T-helper 2 cell treated with Interferon-gamma antibody and Interleukin-4, amounts not matched to agents 100 ng/mL and 5 ng/mL, for 36 hours (primary cell): Measurements from ENCODE around the gene CPSF4. TPM values are rescaled to one million over a fixed set of nuclear protein-coding genes. Genes with fewer than 3 reads are reported as not detected.

Experiments used
- intact Hi-C: fragments of 100-400 bp; cut with micrococcal nuclease; formaldehyde crosslinking; loops from one replicate; pipeline ENCODE4 v1.15.1; 2023
- total RNA-seq: library from RNA; stranded (reverse); gene quantifications from 2 replicates; pipeline ENCODE4 v1.2.3, GENCODE V29; 2022

CPSF4 gene
- total RNA-seq, 1 donor from 2014 or later, result 69.2 TPM

DNA sequence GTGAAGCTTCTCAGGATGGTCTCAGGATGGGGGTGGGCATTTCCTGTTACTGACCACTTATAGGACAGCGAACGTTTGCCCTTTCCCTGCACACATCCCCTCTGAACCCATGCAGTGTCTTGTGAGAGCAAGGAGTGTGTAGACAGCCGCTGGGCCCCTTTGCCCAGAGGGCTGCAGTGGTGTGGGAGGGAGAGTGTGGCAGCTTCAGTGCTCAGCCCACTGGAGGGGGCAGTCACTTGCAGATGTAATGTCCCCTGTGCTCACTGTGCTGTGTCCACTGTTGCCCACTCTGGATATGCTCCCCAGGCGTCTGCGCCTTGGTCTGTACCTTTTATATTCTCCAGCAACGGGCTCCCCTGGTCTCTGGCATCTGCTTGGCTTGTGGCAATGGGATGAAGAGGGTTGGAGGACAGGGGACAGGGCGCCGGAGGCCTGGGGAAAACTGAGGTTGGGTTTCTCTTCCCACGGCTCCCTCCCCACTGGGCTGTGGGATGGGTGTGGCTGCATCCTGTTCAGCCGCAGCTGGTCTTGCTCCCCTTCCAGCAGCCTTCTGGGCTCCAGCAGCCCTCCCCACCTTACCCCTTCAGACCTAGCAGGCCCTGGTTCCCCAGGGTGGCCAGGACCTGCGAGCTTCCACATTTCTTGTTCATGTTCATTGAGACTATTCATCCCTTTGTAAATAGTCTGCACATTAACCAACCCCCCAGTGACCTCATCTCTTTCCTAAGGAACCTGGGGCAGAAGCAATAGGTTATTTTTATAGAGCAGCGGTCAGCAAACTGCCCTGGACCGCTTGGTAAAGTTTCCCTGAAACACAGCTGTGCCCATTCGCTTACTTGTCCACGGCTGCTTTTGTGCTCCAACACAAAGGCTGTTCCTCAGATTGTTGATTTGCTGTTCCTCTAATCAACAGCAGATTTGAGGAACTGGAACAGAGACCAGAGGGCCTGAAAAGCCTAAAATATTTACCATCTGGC lies 40.0 kb downstream of the CPSF4 start:
- intact Hi-C loops, result no loop called here

DNA sequence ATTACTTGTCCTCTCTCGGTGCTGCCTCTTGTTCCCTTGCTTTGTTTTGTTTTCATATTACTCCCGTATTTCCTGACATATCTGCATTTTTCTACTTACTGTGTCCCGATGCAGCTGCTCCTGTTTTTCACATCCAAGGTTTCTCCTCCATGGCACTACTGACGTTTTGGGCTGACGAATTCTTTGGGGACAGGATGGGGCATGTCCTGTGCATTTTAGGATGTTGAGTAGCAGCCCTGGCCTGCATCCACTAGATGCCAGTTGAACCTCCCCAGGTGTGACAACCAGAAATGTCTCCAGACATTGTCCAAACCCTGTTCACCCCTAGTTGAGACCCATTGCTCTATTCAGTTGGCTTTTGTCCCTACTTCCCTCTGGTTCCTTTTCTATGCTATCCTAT lies 46.4 kb downstream of the CPSF4 start:
- intact Hi-C loops, result no loop called here

- intact Hi-C loops, result no loop called here
Observed at GRCh38 chr7:99489235-99489634, 50.5 kb downstream of the CPSF4 start.

GRCh38 chr7:99490878-99491277 lies 52.1 kb downstream of the CPSF4 start:
- intact Hi-C loops, result no loop called here

DNA sequence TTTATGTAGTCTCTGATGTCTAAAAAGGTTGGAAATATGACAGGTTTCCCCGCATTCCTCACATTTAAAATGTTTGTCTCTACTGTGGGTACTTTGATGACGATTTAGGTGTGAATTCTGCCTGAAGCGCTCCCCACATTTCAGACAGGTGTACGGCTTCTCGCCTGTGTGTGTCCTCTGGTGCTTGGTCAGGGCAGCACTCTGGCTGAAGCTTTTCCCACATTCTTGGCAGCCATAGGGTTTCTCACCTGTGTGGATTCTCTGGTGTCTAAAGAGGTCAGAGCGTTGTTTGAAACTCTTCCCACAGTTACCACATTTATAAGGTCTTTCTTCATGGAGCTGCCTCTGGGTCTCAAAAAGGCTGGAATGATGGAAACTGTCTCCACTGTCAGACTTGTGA lies 55.1 kb downstream of the CPSF4 start:
- intact Hi-C loops, result no loop called here

- intact Hi-C loops, result no loop called here
Observed at GRCh38 chr7:99497766-99498545, 59.2 kb downstream of the CPSF4 start.

- intact Hi-C loops, result no loop called here
Observed at GRCh38 chr7:99498546-99498944, 59.8 kb downstream of the CPSF4 start.

GRCh38 chr7:99499371-99499720 lies 60.6 kb downstream of the CPSF4 start:
- intact Hi-C loops, result loop anchor here (1.0 kb wide), 1 partner anchor 53 kb away; the partner anchor contains the start of gene FAM200A

- intact Hi-C loops, result loop anchor here (1.0 to 5.0 kb wide), 5 partner anchors 28 to 582 kb away; partner anchors contain the start of genes FAM200A, ZNF3, ZNF655 and ZNF789
Observed at GRCh38 chr7:99499721-99500636, 61.2 kb downstream of the CPSF4 start, which contains the start of gene ZNF394. TSS of gene ZNF394 (minus strand) at chr7:99500281. CDS start at chr7:99500093, 188 bp downstream.

DNA sequence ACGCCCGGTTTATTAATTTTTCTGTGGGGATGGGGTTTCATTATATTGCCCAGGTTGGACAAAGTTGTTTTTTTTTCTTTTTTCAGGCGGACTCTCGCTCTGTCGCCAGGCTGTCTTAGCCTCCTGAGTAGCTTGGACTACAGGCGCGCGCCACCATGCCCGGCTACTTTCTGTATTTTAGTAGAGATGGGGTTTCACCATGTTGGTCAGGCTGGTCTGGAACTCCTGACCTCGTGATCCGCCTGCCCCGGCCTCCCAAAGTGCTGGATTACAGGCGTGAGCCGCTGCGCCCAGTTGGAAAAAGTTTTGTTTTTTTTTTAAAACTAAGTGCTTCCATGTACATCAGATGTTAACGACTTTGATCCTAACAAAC lies 61.9 kb downstream of the CPSF4 start:
- intact Hi-C loops, result loop anchor here (1.0 to 5.0 kb wide), 4 partner anchors 28 to 582 kb away; partner anchors contain the start of genes ZNF3, ZNF655, ZNF789 and ZSCAN25

DNA sequence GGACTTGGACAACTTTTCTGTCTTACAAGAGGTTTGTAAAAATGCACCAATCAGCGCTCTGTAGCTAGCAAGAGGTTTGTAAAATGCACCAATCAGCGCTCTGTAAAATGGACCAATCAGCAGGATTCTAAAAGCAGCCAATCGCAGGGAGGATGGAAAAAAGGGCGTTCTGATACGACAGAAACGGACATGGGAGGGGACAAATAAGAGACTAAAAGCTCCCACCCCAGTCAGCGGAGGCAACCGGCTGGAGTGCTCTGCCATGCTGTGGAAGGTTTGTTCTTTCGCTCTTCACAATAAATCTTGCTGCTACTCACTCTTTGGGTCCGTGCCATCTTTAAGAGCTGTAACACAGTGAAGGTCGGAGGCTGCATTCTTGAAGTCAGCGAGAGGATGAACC lies 62.5 kb downstream of the CPSF4 start:
- intact Hi-C loops, result loop anchor here (5.0 kb wide), 1 partner anchor 581 kb away; the partner anchor contains the start of gene ZNF3

GRCh38 chr7:99504281-99504602 lies 65.5 kb downstream of the CPSF4 start:
- intact Hi-C loops, result loop anchor here (1.0 to 5.0 kb wide), 7 partner anchors 32 to 925 kb away; partner anchors contain the start of genes BUD31, CPSF4, MEPCE and PDAP1

GRCh38 chr7:99504603-99505323 lies 66.0 kb downstream of the CPSF4 start, which contains the start of gene ZKSCAN5:
TSS of gene ZKSCAN5 (plus strand) at chr7:99504662. CDS start at chr7:99506045, 1,383 bp downstream.
- intact Hi-C loops, result loop anchor here (1.0 to 5.0 kb wide), 9 partner anchors 32 to 924 kb away; partner anchors contain the start of genes BUD31, CPSF4, MEPCE and PDAP1

DNA sequence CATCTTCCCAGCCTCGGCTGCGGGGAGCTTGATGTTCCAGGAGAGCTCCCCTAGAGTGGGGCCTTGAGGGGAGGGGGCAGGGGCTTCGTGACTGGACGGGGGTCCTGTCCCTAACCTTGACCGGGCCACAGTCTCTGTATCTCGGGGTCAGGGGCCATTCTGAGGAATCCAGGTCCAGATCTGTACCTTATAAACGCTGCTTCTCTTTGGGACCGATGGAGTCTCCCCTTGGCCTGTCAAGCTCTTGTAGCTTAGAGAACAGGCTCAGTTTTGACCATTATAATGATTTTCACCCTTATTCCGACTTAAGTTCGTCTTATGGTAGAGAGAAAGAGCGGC lies 66.5 kb downstream of the CPSF4 start:
- intact Hi-C loops, result loop anchor here (1.0 to 5.0 kb wide), 5 partner anchors 66 to 924 kb away; partner anchors contain the start of genes CPSF4, MEPCE, PTCD1 and SMURF1

Other genes with a start within 250 kb of the CPSF4 start
- gene KPNA7, start 230.8 kb upstream of the CPSF4 start, total RNA-seq, result not detected in 2 replicates
- gene MYH16, start 166.1 kb upstream of the CPSF4 start, total RNA-seq, result not detected in 2 replicates
- 65.6 and 68.4 TPM in 2 replicates for gene ARPC1A, start 113.0 kb upstream of the CPSF4 start, total RNA-seq
- gene ARPC1B, start 64.2 kb upstream of the CPSF4 start, total RNA-seq, result 361 and 368 TPM in 2 replicates
- 107 TPM in 2 replicates for gene PDAP1, start 30.3 kb upstream of the CPSF4 start, total RNA-seq
- gene BUD31, start 30.0 kb upstream of the CPSF4 start, total RNA-seq, result 92.7 and 95.8 TPM in 2 replicates
- gene PTCD1, start 145 bp upstream of the CPSF4 start, total RNA-seq, result 9.4 and 11.7 TPM in 2 replicates
- 379 and 383 TPM in 2 replicates for gene ATP5MF, start 27.2 kb downstream of the CPSF4 start, total RNA-seq
- gene ZNF789, start 33.9 kb downstream of the CPSF4 start, total RNA-seq, result 29.5 and 31.0 TPM in 2 replicates
- 47.7 and 48.5 TPM in 2 replicates for gene ZNF394, start 61.3 kb downstream of the CPSF4 start, total RNA-seq
- 11.4 and 11.6 TPM in 2 replicates for gene ZKSCAN5, start 65.7 kb downstream of the CPSF4 start, total RNA-seq
- 5.2 and 5.7 TPM in 2 replicates for gene FAM200A, start 113.2 kb downstream of the CPSF4 start, total RNA-seq
- gene ZNF655, start 119.7 kb downstream of the CPSF4 start, total RNA-seq, result 89.8 and 94.6 TPM in 2 replicates
- 1.2 and 2.4 TPM in 2 replicates for gene TMEM225B, start 159.3 kb downstream of the CPSF4 start, total RNA-seq
- 31.1 and 32.0 TPM in 2 replicates for gene ZSCAN25, start 178.0 kb downstream of the CPSF4 start, total RNA-seq
- not detected in 2 replicates for gene CYP3A5, start 241.1 kb downstream of the CPSF4 start, total RNA-seq